DND-41 (cell line): ENCODE results near the gene GPR148.

ENCODE experiments used
- CTCF ChIP-seq: IDR thresholded peaks from 2 replicates; pipeline ENCODE4 v1.5.1; 2012; ENCODE audit warnings: borderline replicate concordance, low read length, moderate library complexity, mild to moderate bottlenecking; ENCODE audit not compliant: poor library complexity, severe bottlenecking; ENCODE audit errors: extremely low read depth
- EZH2 ChIP-seq: IDR thresholded peaks from 3 replicates; pipeline ENCODE4 v1.6.1; 2012; ENCODE audit warnings: borderline replicate concordance, low read depth, mild to moderate bottlenecking, moderate library complexity, low read length, inconsistent platforms; ENCODE audit not compliant: severe bottlenecking

- TF ChIP-seq EZH2 (no peak), CTCF (no peak)
Measured at GRCh38 chr2:130765464-130765863, 36.6 kb downstream of the GPR148 start.
